ENCODE results near the gene TRAPPC4. TPM values are rescaled to one million over a fixed set of nuclear protein-coding genes. Genes with fewer than 3 reads are reported as not detected.
"Not testable (repeated sequence)": the region's sequence is repeated elsewhere in the genome, so short reads cannot be mapped to it uniquely, and the experiment has no call there.

TRAPPC4 gene
- total and polyA plus RNA-seq, 4 donors: 21.1 to 35.7 (median 32.4) TPM

DNA sequence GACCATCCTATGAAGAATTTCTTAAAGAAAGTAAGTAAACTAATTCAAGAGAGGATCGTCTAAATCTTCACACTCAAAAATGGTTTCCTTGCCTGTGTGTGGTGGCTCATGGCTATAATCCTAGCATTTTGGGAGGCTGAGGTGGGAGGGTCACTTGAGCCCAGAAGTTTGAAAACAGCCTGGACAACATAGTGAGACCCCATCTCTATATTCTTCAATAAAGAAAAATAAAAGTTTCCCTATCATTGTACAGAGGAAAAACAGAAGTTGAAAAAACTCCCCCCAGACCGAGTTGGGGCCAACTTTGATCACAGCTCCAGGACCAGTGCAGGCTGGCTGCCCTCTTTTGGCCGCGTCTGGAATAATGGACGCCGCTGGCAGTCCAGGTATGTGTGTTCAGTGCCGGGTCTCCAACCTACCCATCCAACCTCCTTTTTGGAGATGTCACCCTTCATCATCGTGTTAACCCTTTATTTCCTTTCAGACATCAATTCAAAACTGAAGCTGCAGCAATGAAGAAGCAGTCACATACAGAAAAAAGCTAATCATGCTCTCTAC, 3.4 kb upstream of the TRAPPC4 start:
- peaks cover 5 to 24% (median 19%) of the 10 kb centered on the region in 4 donors for H3K4me1 ChIP-seq (ENCODE audit: control insufficient read depth in 4 of 4, insufficient read depth in 4 of 4, low read length in 3 of 4)
- H3K4me3 ChIP-seq (ENCODE audit: low read depth in 1 of 3, low read length in 3 of 3): no peak overlapping the region
- peaks cover 6 to 40% (median 31%) of the 10 kb centered on the region in 4 donors for H3K36me3 ChIP-seq (ENCODE audit: control insufficient read depth in 4 of 4, insufficient read depth in 3 of 4, low read depth in 1 of 4, low read length in 3 of 4)
- no peak overlapping the region for H3K27ac ChIP-seq (ENCODE audit: low read depth in 1 of 2, low read length in 2 of 2)
- WGBS: 44% methylated on average over 8 of the region's 8 CpGs
- no peak overlapping the region for H3K9ac ChIP-seq (ENCODE audit: low read depth in 1 of 2, low read length in 2 of 2)
- no peaks in the 10 kb centered on the region for H3K27me3 ChIP-seq (ENCODE audit: control insufficient read depth in 4 of 4, insufficient read depth in 4 of 4, low read length in 3 of 4)
- TF ChIP-seq NR2F2 (IDR thresholded peaks at IDR 0.05) (no peak), RAD21 (IDR thresholded peaks at IDR 0.05) (peak; percentile 11 to 32), YY1 (IDR thresholded peaks at IDR 0.05) (peak; percentile 61)
- DNase-seq (ENCODE audit: low spot score): no peak
- no peaks in the 10 kb centered on the region for H3K9me3 ChIP-seq (ENCODE audit: control insufficient read depth in 4 of 4, low read length in 3 of 4)

DNA sequence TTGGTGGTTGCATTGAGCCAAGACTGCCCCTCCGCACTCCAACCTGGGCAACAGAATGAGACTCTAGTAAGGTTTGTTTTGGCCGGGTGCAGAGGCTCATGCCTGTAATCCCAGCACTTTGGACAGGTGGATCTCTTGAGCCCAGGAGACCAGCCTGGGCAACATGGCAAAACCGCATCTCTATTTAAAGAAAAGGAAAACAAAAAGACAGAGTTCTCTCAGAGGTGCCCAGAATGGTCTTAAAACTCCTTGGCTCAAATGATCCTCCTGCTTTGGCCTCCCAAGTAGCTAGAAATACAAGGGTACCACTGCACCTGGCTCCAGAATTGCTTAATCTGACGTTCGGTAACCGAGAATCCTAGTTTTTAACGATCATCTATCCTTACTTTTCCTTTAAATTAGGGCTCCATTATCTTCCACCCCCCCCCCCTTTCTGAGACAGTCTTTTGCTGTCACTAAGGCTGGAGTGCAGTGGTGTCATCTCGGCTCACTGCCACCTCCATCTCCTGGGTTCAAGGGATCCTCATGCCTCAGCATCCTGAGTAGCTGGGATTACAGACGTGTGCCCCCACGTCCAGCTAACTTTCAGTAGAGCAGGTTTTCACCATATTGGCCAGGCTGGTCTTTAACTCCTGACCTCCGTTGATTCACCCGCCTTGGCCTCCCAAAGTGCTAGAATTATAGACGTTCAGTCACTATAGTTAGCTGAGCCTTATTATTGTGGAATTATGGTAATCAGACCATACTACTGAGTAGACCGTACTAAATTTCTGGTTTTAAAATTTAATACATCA, 2.2 kb upstream of the TRAPPC4 start:
- TF ChIP-seq ATF3 (IDR thresholded peaks at IDR 0.05) (no peak), GABPA (IDR thresholded peaks at IDR 0.05 in 1 of 2, conservative IDR thresholded peaks at IDR 0.05 in 1 of 2) (no peak), FOXA2 (IDR thresholded peaks at IDR 0.05) (no peak), HNF4A (conservative IDR thresholded peaks at IDR 0.05) (no peak), RAD21 (IDR thresholded peaks at IDR 0.05) (no peak), FOXA1 (IDR thresholded peaks at IDR 0.05) (no peak), HNF4G (IDR thresholded peaks at IDR 0.05) (no peak), TAF1 (conservative IDR thresholded peaks at IDR 0.05) (no peak), SP1 (IDR thresholded peaks at IDR 0.05) (no peak), YY1 (IDR thresholded peaks at IDR 0.05) (no peak), CTCF (IDR thresholded peaks at IDR 0.05; ENCODE audit: low read depth, low read length, missing input control) (no peak), RXRA (IDR thresholded peaks at IDR 0.05) (no peak)
- TF ChIP-seq, protein P1, sequence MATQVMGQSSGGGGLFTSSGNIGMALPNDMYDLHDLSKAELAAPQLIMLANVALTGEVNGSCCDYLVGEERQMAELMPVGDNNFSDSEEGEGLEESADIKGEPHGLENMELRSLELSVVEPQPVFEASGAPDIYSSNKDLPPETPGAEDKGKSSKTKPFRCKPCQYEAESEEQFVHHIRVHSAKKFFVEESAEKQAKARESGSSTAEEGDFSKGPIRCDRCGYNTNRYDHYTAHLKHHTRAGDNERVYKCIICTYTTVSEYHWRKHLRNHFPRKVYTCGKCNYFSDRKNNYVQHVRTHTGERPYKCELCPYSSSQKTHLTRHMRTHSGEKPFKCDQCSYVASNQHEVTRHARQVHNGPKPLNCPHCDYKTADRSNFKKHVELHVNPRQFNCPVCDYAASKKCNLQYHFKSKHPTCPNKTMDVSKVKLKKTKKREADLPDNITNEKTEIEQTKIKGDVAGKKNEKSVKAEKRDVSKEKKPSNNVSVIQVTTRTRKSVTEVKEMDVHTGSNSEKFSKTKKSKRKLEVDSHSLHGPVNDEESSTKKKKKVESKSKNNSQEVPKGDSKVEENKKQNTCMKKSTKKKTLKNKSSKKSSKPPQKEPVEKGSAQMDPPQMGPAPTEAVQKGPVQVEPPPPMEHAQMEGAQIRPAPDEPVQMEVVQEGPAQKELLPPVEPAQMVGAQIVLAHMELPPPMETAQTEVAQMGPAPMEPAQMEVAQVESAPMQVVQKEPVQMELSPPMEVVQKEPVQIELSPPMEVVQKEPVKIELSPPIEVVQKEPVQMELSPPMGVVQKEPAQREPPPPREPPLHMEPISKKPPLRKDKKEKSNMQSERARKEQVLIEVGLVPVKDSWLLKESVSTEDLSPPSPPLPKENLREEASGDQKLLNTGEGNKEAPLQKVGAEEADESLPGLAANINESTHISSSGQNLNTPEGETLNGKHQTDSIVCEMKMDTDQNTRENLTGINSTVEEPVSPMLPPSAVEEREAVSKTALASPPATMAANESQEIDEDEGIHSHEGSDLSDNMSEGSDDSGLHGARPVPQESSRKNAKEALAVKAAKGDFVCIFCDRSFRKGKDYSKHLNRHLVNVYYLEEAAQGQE (IDR thresholded peaks at IDR 0.05): no peak
- TF ChIP-seq, protein P2, sequence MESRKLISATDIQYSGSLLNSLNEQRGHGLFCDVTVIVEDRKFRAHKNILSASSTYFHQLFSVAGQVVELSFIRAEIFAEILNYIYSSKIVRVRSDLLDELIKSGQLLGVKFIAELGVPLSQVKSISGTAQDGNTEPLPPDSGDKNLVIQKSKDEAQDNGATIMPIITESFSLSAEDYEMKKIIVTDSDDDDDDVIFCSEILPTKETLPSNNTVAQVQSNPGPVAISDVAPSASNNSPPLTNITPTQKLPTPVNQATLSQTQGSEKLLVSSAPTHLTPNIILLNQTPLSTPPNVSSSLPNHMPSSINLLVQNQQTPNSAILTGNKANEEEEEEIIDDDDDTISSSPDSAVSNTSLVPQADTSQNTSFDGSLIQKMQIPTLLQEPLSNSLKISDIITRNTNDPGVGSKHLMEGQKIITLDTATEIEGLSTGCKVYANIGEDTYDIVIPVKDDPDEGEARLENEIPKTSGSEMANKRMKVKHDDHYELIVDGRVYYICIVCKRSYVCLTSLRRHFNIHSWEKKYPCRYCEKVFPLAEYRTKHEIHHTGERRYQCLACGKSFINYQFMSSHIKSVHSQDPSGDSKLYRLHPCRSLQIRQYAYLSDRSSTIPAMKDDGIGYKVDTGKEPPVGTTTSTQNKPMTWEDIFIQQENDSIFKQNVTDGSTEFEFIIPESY (IDR thresholded peaks at IDR 0.05): no peak
- Histone ChIP-seq H3K36me3 (ENCODE audit: control insufficient read depth in 4 of 4, insufficient read depth in 3 of 4, low read depth in 1 of 4, low read length in 3 of 4) (peaks cover 4 to 39% (median 29%) of the 10 kb centered on the region in 4 donors), H3K4me3 (ENCODE audit: low read depth in 1 of 3, low read length in 3 of 3) (no peak overlapping the region), H3K4me1 (ENCODE audit: control insufficient read depth in 4 of 4, insufficient read depth in 4 of 4, low read length in 3 of 4) (peaks cover 3 to 30% (median 24%) of the 10 kb centered on the region in 4 donors), H3K9me3 (ENCODE audit: control insufficient read depth in 4 of 4, low read length in 3 of 4) (no peaks in the 10 kb centered on the region), H3K27ac (ENCODE audit: low read depth in 1 of 2, low read length in 2 of 2) (no peak overlapping the region), H3K9ac (ENCODE audit: low read depth in 1 of 2, low read length in 2 of 2) (peak overlapping the region in 1 of 2 donors; percentile 98), H3K27me3 (ENCODE audit: control insufficient read depth in 4 of 4, insufficient read depth in 4 of 4, low read length in 3 of 4) (no peaks in the 10 kb centered on the region)
- WGBS: 76% methylated on average over 14 of the region's 14 CpGs
- no peak for DNase-seq (ENCODE audit: low spot score)

DNA sequence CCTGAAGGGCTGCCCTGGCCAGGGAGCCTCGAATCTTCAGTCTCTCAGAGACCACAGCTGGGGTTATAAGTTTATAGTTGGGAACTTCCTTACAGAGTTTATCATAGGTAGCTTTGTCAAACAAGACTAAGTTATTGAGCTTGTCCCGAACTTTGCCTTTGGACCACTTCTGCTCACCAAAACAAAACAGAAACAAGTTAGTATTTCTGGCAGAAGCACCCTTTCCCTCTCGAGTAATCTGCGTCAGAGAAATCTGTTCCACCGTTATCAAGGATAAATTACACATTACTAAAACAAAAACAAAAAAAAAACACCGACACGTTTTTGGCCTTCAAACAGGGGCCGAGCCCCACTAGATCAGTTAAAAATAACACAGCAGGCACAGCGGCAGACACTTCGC, 1.2 kb upstream of the TRAPPC4 start:
- Histone ChIP-seq H3K4me3 (ENCODE audit: low read depth in 1 of 3, low read length in 3 of 3) (peak overlapping the region; percentile 73 to 98 (median 92)), H3K36me3 (ENCODE audit: control insufficient read depth in 4 of 4, insufficient read depth in 3 of 4, low read depth in 1 of 4, low read length in 3 of 4) (peaks cover 4 to 33% (median 25%) of the 10 kb centered on the region in 4 donors), H3K9ac (ENCODE audit: low read depth in 1 of 2, low read length in 2 of 2) (peak overlapping the region; percentile 98 to 100), H3K27ac (ENCODE audit: low read depth in 1 of 2, low read length in 2 of 2) (peak overlapping the region; percentile 98 to 99), H3K4me1 (ENCODE audit: control insufficient read depth in 4 of 4, insufficient read depth in 4 of 4, low read length in 3 of 4) (peaks cover 8 to 39% (median 33%) of the 10 kb centered on the region in 4 donors)
- not testable (repeated sequence) for DNase-seq (ENCODE audit: low spot score); H3K27me3 ChIP-seq (ENCODE audit: control insufficient read depth in 4 of 4, insufficient read depth in 4 of 4, low read length in 3 of 4); H3K9me3 ChIP-seq (ENCODE audit: control insufficient read depth in 4 of 4, low read length in 3 of 4)
- WGBS: 3% methylated on average over 10 of the region's 10 CpGs
